Neural progenitor cell (in vitro differentiated cells): ENCODE data around the gene EPHX1. TPM values are rescaled to one million over a fixed set of nuclear protein-coding genes. Genes with fewer than 3 reads are reported as not detected.
"Not testable (repeated sequence)": the region's sequence is repeated elsewhere in the genome, so short reads cannot be mapped to it uniquely, and the experiment has no call there.

Experiments
- DNase-seq: peaks from one replicate; pipeline ENCODE4 v3.0.0-alpha.2; 2016; ENCODE audit warnings: low spot score
- H2AFZ ChIP-seq: fragments of 200-600 bp; sonication (generic); replicated peaks from 2 replicates; pipeline ENCODE4 v1.6.1; 2016; ENCODE audit warnings: antibody characterized with exemption
- H3F3A ChIP-seq: fragments of 200-600 bp; sonication (generic); 2 replicates; pipeline ENCODE4 v1.6.1; 2016; ENCODE audit warnings: antibody characterized with exemption, low read depth
- H3K27ac ChIP-seq: fragments of 200-600 bp; sonication (generic); 2 replicates; pipeline ENCODE4 v1.5.1; 2016; ENCODE audit warnings: mild to moderate bottlenecking
- H3K27me3 ChIP-seq: fragments of 200-600 bp; sonication (generic); 2 replicates; pipeline ENCODE4 v1.6.1; 2016; ENCODE audit warnings: mild to moderate bottlenecking, moderate library complexity
- H3K36me3 ChIP-seq: fragments of 200-600 bp; sonication (generic); 2 replicates; pipeline ENCODE4 v1.5.1; 2016
- H3K4me1 ChIP-seq: fragments of 200-600 bp; sonication (generic); 2 replicates; pipeline ENCODE4 v1.6.1; 2016; ENCODE audit warnings: mixed run types
- H3K4me2 ChIP-seq: fragments of 200-600 bp; sonication (generic); 2 replicates; pipeline ENCODE4 v1.6.1; 2016
- H3K4me3 ChIP-seq: fragments of 200-600 bp; sonication (generic); 2 replicates; pipeline ENCODE4 v1.5.1; 2016
- H3K79me2 ChIP-seq: fragments of 200-600 bp; sonication (generic); 2 replicates; pipeline ENCODE4 v1.6.1; 2016; ENCODE audit warnings: low read depth
- H3K9ac ChIP-seq: fragments of 200-600 bp; sonication (generic); 2 replicates; pipeline ENCODE4 v1.6.1; 2016
- H3K9me3 ChIP-seq: fragments of 200-600 bp; sonication (generic); 2 replicates; pipeline ENCODE4 v1.5.1; 2016; ENCODE audit warnings: low read depth
- H4K20me1 ChIP-seq: fragments of 200-600 bp; sonication (generic); 2 replicates; pipeline ENCODE4 v1.6.1; 2016; ENCODE audit warnings: low read depth
- H3K27ac Mint-ChIP-seq: 3 replicates; pipeline ENCODE4 v1.8.0; 2021; ENCODE audit warnings: mixed read lengths
- H3K27me3 Mint-ChIP-seq: 2 replicates; pipeline ENCODE4 v1.8.0; 2022; ENCODE audit warnings: low read depth, mild to moderate bottlenecking, inconsistent platforms, moderate library complexity, mixed read lengths; ENCODE audit not compliant: insufficient read depth
- H3K36me3 Mint-ChIP-seq: 3 replicates; pipeline ENCODE4 v1.8.0; 2021; ENCODE audit warnings: mixed read lengths
- H3K4me1 Mint-ChIP-seq: 3 replicates; pipeline ENCODE4 v1.8.0; 2021; ENCODE audit warnings: mixed read lengths
- H3K4me3 Mint-ChIP-seq: 3 replicates; pipeline ENCODE4 v1.8.0; 2021; ENCODE audit warnings: mild to moderate bottlenecking, moderate library complexity, mixed read lengths
- H3K9me3 Mint-ChIP-seq: 3 replicates; pipeline ENCODE4 v1.8.0; 2020; ENCODE audit warnings: mixed read lengths
- EZH2 ChIP-seq: fragments of 200-600 bp; sonication (generic); IDR thresholded peaks from 2 replicates; pipeline ENCODE4 v1.6.1; 2017; ENCODE audit warnings: antibody characterized with exemption, mild to moderate bottlenecking, moderate library complexity
- EZH2phosphoT487 ChIP-seq: fragments of 200-600 bp; sonication (generic); IDR thresholded peaks from 2 replicates; pipeline ENCODE4 v1.6.1; 2017; ENCODE audit warnings: antibody characterized with exemption
- total RNA-seq: library from RNA; depleted of rRNA; stranded (reverse); fragments of >200 nt; gene quantifications from 2 replicates; pipeline ENCODE4 v1.2.3, GENCODE V29; 2015; ENCODE audit warnings: low replicate concordance
- TF ChIP-seq, protein P1 (sequence below): fragments of 200-600 bp; sonication (generic); IDR thresholded peaks from 2 replicates; pipeline ENCODE4 v1.5.1; 2017; ENCODE audit warnings: antibody characterized with exemption, mild to moderate bottlenecking

The EPHX1 gene
- total RNA-seq, 1 donor from 2014 or later, result 4.3 TPM

DNA sequence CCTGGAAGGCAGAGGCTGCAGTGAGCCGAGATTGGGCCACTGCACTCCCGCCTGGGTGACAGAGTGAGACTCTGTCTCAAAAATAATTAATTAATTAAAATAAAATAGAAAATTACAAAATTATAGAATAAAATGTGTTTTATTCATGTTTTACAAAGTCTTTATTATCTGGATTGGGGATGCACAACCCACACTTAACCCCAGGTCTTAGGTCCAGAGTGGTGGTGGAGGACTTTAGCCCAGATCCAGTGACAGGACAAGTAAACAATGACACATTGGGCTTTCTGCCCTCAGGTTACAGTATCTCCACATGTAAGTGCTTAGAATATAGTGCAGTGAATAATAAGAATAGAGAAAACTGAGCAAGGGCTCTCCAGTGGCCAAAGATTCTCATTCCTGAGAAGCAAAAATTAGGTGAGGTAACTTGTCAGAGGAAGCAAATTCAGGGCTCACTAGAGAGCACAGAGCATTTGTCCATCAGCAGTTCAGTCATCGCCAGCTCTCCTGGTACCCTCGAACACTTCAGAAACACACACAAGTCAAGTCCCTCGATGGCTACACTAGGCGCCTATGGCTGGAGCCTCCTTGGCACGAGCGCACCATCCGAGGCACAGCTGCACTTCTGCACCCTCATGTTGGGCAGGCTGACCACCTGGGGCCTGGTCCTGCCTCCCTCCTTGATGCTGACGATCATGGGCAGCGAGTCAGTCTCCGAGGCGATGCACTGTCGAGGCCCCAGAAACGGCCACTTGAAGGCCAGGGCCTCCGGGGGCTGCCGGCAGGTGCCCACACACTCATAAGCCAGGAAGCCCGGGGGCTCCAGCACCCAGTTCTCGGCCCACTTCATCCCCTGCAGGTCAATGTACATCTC is 76.5 kb downstream of the EPHX1 start:
- H3K9me3 ChIP-seq, result no peaks in the 10 kb centered on the region
- TF ChIP-seq, protein P1, sequence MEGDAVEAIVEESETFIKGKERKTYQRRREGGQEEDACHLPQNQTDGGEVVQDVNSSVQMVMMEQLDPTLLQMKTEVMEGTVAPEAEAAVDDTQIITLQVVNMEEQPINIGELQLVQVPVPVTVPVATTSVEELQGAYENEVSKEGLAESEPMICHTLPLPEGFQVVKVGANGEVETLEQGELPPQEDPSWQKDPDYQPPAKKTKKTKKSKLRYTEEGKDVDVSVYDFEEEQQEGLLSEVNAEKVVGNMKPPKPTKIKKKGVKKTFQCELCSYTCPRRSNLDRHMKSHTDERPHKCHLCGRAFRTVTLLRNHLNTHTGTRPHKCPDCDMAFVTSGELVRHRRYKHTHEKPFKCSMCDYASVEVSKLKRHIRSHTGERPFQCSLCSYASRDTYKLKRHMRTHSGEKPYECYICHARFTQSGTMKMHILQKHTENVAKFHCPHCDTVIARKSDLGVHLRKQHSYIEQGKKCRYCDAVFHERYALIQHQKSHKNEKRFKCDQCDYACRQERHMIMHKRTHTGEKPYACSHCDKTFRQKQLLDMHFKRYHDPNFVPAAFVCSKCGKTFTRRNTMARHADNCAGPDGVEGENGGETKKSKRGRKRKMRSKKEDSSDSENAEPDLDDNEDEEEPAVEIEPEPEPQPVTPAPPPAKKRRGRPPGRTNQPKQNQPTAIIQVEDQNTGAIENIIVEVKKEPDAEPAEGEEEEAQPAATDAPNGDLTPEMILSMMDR, result no peak
- no peak for TF ChIP-seq EZH2
- TF ChIP-seq EZH2phosphoT487, result no peak
- Mint-ChIP-seq H3K27me3 (peaks cover 13% of the 10 kb centered on the region), H3K4me3 (no peak overlapping the region), H3K9me3 (no peaks in the 10 kb centered on the region), H3K4me1 (peaks cover 16% of the 10 kb centered on the region), H3K36me3 (no peaks in the 10 kb centered on the region), H3K27ac (no peak overlapping the region)
- no peaks in the 10 kb centered on the region for H3K36me3 ChIP-seq
- DNase-seq, result no peak
- peaks cover 25% of the 10 kb centered on the region for H3F3A ChIP-seq
- no peaks in the 10 kb centered on the region for H4K20me1 ChIP-seq
- H3K4me1 ChIP-seq, result peaks cover 2% of the 10 kb centered on the region
- H3K79me2 ChIP-seq, result no peaks in the 10 kb centered on the region
- no peak overlapping the region for H3K9ac ChIP-seq
- no peak overlapping the region for H3K4me3 ChIP-seq
- H3K27ac ChIP-seq, result no peak overlapping the region
- H3K27me3 ChIP-seq, result peaks cover 86% of the 10 kb centered on the region
- H3K4me2 ChIP-seq, result no peak overlapping the region
- no peak overlapping the region for H2AFZ ChIP-seq

DNA sequence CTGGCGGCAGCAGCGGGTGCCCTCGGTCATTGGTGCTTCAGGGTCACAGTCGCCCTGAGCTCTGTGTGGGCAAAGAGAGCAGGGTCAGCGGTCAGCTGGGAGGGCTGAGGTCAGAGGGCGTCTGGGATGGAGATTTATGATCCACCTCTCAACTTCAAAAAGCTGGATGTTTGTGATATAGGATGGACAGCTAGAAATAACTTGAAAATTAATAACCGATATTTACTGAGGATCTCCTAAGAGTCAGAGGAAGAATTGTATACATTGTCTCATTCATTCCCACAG is 77.0 kb downstream of the EPHX1 start:
- Histone ChIP-seq H4K20me1 (no peaks in the 10 kb centered on the region), H3K9me3 (no peaks in the 10 kb centered on the region), H3K9ac (no peak overlapping the region), H3K36me3 (no peaks in the 10 kb centered on the region), H3K4me2 (no peak overlapping the region), H3K27me3 (peaks cover 80% of the 10 kb centered on the region), H3K4me3 (no peak overlapping the region), H2AFZ (no peak overlapping the region), H3F3A (peaks cover 20% of the 10 kb centered on the region), H3K79me2 (no peaks in the 10 kb centered on the region), H3K27ac (no peak overlapping the region), H3K4me1 (no peaks in the 10 kb centered on the region)
- Mint-ChIP-seq H3K9me3 (no peaks in the 10 kb centered on the region), H3K4me1 (peaks cover 16% of the 10 kb centered on the region), H3K36me3 (no peaks in the 10 kb centered on the region), H3K27me3 (peaks cover 13% of the 10 kb centered on the region), H3K4me3 (no peak overlapping the region), H3K27ac (no peak overlapping the region)
- TF ChIP-seq EZH2phosphoT487 (no peak), EZH2 (no peak)
- TF ChIP-seq, protein P1, result no peak
- DNase-seq, result no peak

DNA sequence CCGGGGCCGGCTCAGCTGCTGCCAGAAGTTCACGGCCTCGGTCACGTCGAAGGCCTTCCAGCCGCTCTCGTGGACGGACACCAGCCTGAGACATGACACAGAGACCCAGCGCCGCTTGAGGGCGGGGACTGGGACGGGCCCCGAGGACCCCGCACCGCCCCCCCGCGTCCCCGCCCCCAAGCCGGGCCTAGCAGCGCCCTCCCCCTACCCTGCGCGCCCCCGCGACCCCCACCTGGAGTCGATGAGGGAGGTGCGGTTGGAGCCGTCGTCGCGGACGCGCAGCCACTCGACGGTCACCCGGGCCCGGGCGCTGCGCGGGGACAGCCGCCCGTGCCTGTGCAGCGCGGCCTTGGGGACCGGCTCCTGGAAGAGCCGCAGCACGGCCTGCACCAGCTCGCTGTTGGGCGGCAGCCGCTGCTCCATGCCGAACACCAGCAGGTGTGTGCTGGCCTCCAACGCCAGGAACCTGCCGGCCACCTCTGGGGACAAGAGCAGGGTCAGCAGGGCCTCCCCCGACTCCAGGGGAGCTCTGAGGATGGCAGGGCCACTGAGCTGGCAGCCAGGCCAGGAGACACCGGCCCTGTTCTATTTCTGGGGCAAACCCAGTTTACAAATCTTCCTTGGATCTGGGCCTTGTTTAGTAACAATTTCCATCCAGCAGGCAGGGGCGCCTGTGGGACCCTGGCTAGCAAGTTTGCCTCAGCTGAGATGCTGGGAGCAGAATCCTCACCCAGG is 77.8 kb downstream of the EPHX1 start:
- not testable (repeated sequence) for H3K9ac ChIP-seq, H3K36me3 Mint-ChIP-seq, H3K9me3 Mint-ChIP-seq, H3K9me3 ChIP-seq, H3K27ac Mint-ChIP-seq, H3K79me2 ChIP-seq, H3K36me3 ChIP-seq, H3K4me3 Mint-ChIP-seq, H3K27ac ChIP-seq, H3K4me1 ChIP-seq, H4K20me1 ChIP-seq
- Histone ChIP-seq H3K4me3 (peak overlapping the region; percentile 25), H3K4me2 (peak overlapping the region; percentile 69), H3K27me3 (peaks cover 74% of the 10 kb centered on the region), H3F3A (peaks cover 18% of the 10 kb centered on the region), H2AFZ (peak overlapping the region; percentile 34)
- peaks cover 13% of the 10 kb centered on the region for H3K27me3 Mint-ChIP-seq
- peak; percentile 44 for TF ChIP-seq EZH2phosphoT487
- peak; percentile 21 for TF ChIP-seq EZH2
- peak; percentile 53 for DNase-seq
- peaks cover 16% of the 10 kb centered on the region for H3K4me1 Mint-ChIP-seq
